Suprapubic skin (tissue), 4 donors: ENCODE measurements around the gene C15orf61. TPM values are rescaled to one million over a fixed set of nuclear protein-coding genes. Genes with fewer than 3 reads are reported as not detected.
A peak's percentile ranks its signal among the peaks of the same experiment; 100 is the strongest.

Experiments used
- DNase-seq, 2 donors: peaks; one replicate each; pipeline ENCODE4 v3.0.0-alpha.2; 2019; ENCODE audit warnings: low spot score in 2 of 2
- H3K27ac ChIP-seq: fragments of 200-600 bp; sonication (generic); one replicate; pipeline ENCODE4 v1.5.1; 2019
- H3K27me3 ChIP-seq: fragments of 200-600 bp; sonication (generic); one replicate; pipeline ENCODE4 v1.5.1; 2019
- H3K36me3 ChIP-seq: fragments of 200-600 bp; sonication (generic); one replicate; pipeline ENCODE4 v1.5.1; 2019
- H3K4me1 ChIP-seq: fragments of 200-600 bp; sonication (generic); one replicate; pipeline ENCODE4 v1.5.1; 2019
- H3K4me3 ChIP-seq: fragments of 200-600 bp; sonication (generic); one replicate; pipeline ENCODE4 v1.5.1; 2019; ENCODE audit warnings: mild to moderate bottlenecking
- H3K9me3 ChIP-seq: fragments of 200-600 bp; sonication (generic); one replicate; pipeline ENCODE4 v1.5.1; 2019
- EP300 ChIP-seq: sonication (generic); formaldehyde crosslinking; IDR thresholded peaks from one replicate; pipeline ENCODE4 v1.6.1; 2017; ENCODE audit warnings: antibody characterized with exemption
- POLR2A ChIP-seq, 2 donors: fragments of 450-650 bp; IDR thresholded peaks; one replicate each; pipeline ENCODE4 v1.6.1; 2017; ENCODE audit warnings: antibody characterized with exemption in 2 of 2, mild to moderate bottlenecking in 2 of 2, moderate library complexity in 2 of 2
- POLR2AphosphoS5 ChIP-seq, 3 donors: sonication (generic); formaldehyde crosslinking; IDR thresholded peaks; one replicate each; pipeline ENCODE4 v1.6.1; 2017; ENCODE audit warnings: antibody characterized with exemption in 3 of 3
- WGBS: methylation state at CpG from one replicate; pipeline ENCODE4 v1.1.5; 2018; 5-methylcytosine and 5-hydroxymethylcytosine counted together
- total RNA-seq, 4 donors: library from RNA; depleted of rRNA; stranded (reverse); fragments of >200 nt; gene quantifications; one replicate each; pipeline ENCODE4 v1.1.0, GENCODE V29; 2016
- TF ChIP-seq, protein P1 (sequence below), 2 donors: fragments of 200-600 bp in 1 of 2; fragments of 450-650 bp in 1 of 2; sonication (generic) in 1 of 2; IDR thresholded peaks; one replicate each; pipeline ENCODE4 v1.5.1; 2016 to 2019; ENCODE audit warnings: antibody characterized with exemption in 2 of 2, mild to moderate bottlenecking in 1 of 2, moderate library complexity in 1 of 2

The C15orf61 gene
- total RNA-seq, 4 donors from 2014 or later: 12.8 to 23.6 (median 16.8) TPM

DNA sequence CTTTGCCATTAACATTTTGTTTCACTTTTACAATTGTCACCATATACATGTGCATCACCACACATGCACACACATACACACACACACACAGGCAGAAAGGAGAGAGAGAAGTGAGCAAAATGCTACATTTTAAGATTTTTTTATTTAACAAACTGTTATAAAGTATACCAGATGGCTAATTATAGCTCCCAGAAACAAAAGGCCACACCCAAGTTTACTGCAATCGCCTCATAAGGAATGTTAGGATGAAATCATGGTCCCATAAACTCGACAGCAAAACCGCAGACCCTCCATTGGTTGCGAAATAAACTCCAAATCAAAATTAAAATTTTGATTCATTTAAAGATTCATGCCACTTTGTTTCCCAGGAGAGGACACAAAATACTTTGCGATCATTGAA lies 16.1 kb upstream of the C15orf61 start:
- Histone ChIP-seq H3K27me3 (no peaks in the 10 kb centered on the region), H3K9me3 (no peaks in the 10 kb centered on the region), H3K36me3 (no peaks in the 10 kb centered on the region), H3K4me1 (peaks cover 28% of the 10 kb centered on the region), H3K27ac (peak overlapping the region; percentile 35), H3K4me3 (no peak overlapping the region)
- WGBS: 73% methylated on average over 5 of the region's 5 CpGs
- TF ChIP-seq, protein P1, sequence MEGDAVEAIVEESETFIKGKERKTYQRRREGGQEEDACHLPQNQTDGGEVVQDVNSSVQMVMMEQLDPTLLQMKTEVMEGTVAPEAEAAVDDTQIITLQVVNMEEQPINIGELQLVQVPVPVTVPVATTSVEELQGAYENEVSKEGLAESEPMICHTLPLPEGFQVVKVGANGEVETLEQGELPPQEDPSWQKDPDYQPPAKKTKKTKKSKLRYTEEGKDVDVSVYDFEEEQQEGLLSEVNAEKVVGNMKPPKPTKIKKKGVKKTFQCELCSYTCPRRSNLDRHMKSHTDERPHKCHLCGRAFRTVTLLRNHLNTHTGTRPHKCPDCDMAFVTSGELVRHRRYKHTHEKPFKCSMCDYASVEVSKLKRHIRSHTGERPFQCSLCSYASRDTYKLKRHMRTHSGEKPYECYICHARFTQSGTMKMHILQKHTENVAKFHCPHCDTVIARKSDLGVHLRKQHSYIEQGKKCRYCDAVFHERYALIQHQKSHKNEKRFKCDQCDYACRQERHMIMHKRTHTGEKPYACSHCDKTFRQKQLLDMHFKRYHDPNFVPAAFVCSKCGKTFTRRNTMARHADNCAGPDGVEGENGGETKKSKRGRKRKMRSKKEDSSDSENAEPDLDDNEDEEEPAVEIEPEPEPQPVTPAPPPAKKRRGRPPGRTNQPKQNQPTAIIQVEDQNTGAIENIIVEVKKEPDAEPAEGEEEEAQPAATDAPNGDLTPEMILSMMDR (IDR thresholded peaks at IDR 0.05): no peak
- no peak for TF ChIP-seq EP300
- TF ChIP-seq POLR2AphosphoS5 (IDR thresholded peaks at IDR 0.05): peak in 2 of 3 donors; percentile 35 to 38
- TF ChIP-seq POLR2A (IDR thresholded peaks at IDR 0.05): no peak
- no peak for DNase-seq

- WGBS: 81% methylated on average over 5 of the region's 5 CpGs
- Histone ChIP-seq H3K9me3 (no peaks in the 10 kb centered on the region), H3K27me3 (no peaks in the 10 kb centered on the region), H3K27ac (peak overlapping the region; percentile 56), H3K36me3 (no peaks in the 10 kb centered on the region), H3K4me3 (no peak overlapping the region), H3K4me1 (peaks cover 28% of the 10 kb centered on the region)
- TF ChIP-seq POLR2A (IDR thresholded peaks at IDR 0.05): no peak
- TF ChIP-seq, protein P1 (IDR thresholded peaks at IDR 0.05): no peak
- no peak for TF ChIP-seq EP300
- no peak for TF ChIP-seq POLR2AphosphoS5 (IDR thresholded peaks at IDR 0.05)
- no peak for DNase-seq
Measured at GRCh38 chr15:67505675-67506572, 15.0 kb upstream of the C15orf61 start.

- WGBS: 80% methylated on average over 11 of the region's 11 CpGs
- Histone ChIP-seq H3K36me3 (no peaks in the 10 kb centered on the region), H3K4me1 (peaks cover 28% of the 10 kb centered on the region), H3K27ac (peak overlapping the region; percentile 62), H3K9me3 (no peaks in the 10 kb centered on the region), H3K4me3 (no peak overlapping the region), H3K27me3 (no peaks in the 10 kb centered on the region)
- TF ChIP-seq POLR2AphosphoS5 (IDR thresholded peaks at IDR 0.05) (peak; percentile 22 to 73 (median 32)), POLR2A (IDR thresholded peaks at IDR 0.05) (no peak)
- DNase-seq: no peak
Measured at GRCh38 chr15:67506775-67507747, 13.9 kb upstream of the C15orf61 start.

GRCh38 chr15:67508407-67508806 lies 12.5 kb upstream of the C15orf61 start:
- Histone ChIP-seq H3K27ac (no peak overlapping the region), H3K36me3 (peaks cover 8% of the 10 kb centered on the region), H3K4me3 (no peak overlapping the region), H3K27me3 (no peaks in the 10 kb centered on the region), H3K4me1 (peaks cover 28% of the 10 kb centered on the region), H3K9me3 (no peaks in the 10 kb centered on the region)
- no peak for DNase-seq
- TF ChIP-seq POLR2A (IDR thresholded peaks at IDR 0.05) (no peak), POLR2AphosphoS5 (IDR thresholded peaks at IDR 0.05) (no peak), EP300 (no peak)
- TF ChIP-seq, protein P1 (IDR thresholded peaks at IDR 0.05): no peak
- 82% methylated on average over 3 of the region's 3 CpGs for WGBS

GRCh38 chr15:67509918-67510317 lies 11.0 kb upstream of the C15orf61 start:
- Histone ChIP-seq H3K36me3 (peaks cover 19% of the 10 kb centered on the region), H3K27me3 (no peaks in the 10 kb centered on the region), H3K27ac (no peak overlapping the region), H3K4me3 (no peak overlapping the region), H3K9me3 (no peaks in the 10 kb centered on the region), H3K4me1 (peaks cover 28% of the 10 kb centered on the region)
- DNase-seq: no peak
- TF ChIP-seq, protein P1 (IDR thresholded peaks at IDR 0.05): no peak
- no peak for TF ChIP-seq EP300
- TF ChIP-seq POLR2A (IDR thresholded peaks at IDR 0.05): no peak
- no peak for TF ChIP-seq POLR2AphosphoS5 (IDR thresholded peaks at IDR 0.05)
- 95% methylated on average over 4 of the region's 4 CpGs for WGBS
